Stimulated activated CD4-positive, alpha-beta T cell treated with anti-CD3 and anti-CD28 coated beads, Interleukin-15, amount 100 ng/mL, for 1 hour (primary cell): ENCODE measurements around the gene AKT1S1.

Experiments used
- DNase-seq, 2 donors: peaks; one replicate each; pipeline ENCODE4 v3.0.0-alpha.2; 2020; ENCODE audit warnings: low read depth in 1 of 2, low spot score in 1 of 2

Gene AKT1S1

DNA sequence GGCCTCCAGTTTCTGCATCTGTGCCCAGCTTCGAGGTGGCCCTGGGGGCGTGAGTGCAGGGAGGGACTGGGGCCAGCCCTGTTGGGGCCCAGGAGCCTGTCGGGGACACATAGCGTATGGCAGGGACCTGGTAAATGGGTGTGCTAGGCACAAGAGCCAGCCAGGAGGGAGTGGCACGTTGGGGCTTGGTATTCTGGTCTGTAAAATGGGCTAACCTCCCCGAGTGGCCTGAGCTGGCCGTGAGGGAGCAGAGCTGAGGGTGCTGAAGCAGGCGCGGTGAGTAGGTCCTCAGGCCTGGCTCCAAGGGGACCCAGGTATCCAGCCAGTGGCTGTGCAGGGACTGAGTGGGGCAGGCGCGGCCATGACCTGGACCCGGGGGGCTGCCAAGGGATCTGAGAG lies 21.9 kb downstream of the AKT1S1 start:
- no peak for DNase-seq

- DNase-seq = no peak
Measured at GRCh38 chr19:49854378-49855263, 22.5 kb downstream of the AKT1S1 start.

- DNase-seq = no peak
Measured at GRCh38 chr19:49853852-49854377, 23.2 kb downstream of the AKT1S1 start.

- DNase-seq = no peak
Measured at GRCh38 chr19:49852631-49853126, 24.5 kb downstream of the AKT1S1 start.

DNA sequence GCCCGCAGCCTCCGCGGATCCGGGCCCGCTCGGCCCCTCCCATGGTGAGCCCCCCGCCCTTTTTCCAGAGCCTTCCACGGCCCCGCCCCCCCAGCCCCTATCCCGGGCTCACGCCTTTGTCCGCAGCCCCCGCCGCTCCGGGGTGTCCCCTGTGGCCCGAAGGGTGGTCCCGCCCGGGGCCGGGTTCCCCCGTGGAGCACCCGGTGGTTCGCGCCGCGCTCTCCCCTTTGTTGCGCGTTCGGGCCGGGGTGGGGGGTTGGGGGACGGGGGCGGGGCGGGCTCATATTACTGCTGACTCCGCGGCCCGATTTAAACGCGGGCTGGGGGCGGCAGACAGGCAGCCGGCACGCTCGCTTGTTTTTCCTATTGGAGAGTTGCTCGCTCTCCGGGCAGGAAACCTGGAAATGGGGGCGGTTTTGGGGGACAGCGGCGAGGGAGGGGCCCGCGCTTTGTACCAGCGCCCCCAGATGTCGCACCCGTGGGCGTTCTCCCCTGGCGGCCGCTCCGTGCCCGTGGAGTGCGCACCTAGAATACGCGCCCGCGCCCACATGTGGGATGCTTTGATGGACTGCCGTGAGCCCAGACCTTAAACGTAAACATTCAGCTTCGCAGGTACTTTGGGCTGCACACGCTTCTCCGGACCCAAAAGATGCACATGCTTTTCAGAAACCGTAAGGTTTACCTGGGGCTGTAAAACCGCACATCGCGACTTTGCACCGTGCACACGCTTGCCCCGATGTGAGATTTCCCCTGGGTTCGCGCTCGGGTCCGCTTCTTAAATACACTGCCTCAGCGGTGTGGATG lies 25.5 kb downstream of the AKT1S1 start:
- peak in 1 of 2 donors; percentile 20 for DNase-seq

DNA sequence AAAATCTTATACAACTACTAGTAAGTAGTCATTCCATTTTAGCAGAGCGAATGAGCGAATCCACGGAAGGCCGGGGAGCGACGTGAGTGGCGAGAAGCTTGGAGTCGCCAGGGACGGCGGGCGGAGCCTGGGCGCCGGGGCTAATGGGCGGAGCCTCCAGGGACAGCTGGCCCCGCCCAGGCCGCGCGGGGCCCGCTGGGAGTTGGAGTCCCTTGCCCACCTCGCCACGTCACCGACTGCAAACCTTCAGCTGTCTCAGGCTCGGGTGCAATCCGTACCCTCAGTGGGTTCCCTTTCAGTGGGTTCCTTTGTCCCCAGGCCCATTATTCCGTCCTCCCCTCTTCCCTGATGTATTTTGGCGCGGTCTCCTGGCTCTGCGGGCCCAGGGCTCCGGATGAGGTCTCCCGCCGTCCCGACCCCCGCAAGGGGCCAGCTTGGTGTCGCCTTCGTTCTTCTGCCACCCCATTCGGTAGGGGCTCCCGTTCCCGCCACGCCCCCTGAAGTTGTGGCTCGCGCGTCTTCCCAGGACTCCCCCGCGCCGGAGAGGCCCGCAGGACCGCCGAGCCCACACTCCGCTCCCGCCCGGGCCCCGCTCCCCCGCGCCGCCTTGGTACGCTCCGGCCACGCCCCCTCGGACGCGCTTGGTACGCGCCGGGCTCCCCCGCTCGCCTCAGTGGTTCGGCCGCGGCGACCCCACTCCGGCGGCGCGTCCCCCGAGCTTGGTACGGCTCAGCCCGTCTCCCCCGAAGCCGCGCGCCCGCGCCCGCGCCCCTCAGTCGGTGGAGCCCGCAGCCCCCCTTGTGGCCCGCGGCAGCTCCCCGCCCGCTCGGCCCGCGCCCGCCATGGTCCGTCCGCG lies 26.4 kb downstream of the AKT1S1 start, which contains the start of gene PTOV1:
Gene PTOV1 (plus strand): TSS at position 673 of the 856 bp plus-strand sequence.
- DNase-seq = peak; percentile 78 to 82

DNA sequence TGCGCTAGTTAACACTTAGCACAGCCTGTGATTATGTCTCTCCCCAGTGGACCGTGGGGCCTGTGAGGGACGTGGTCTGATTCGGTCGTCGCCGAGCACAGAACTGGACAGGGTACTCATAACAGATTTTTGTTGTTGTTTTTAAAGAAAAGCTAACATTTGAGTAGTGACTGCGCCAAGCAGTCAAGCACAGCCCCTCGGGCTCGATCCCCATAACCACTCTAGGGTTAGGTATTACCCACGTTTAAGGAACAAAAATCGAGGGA lies 27.0 kb downstream of the AKT1S1 start:
- DNase-seq = no peak

DNA sequence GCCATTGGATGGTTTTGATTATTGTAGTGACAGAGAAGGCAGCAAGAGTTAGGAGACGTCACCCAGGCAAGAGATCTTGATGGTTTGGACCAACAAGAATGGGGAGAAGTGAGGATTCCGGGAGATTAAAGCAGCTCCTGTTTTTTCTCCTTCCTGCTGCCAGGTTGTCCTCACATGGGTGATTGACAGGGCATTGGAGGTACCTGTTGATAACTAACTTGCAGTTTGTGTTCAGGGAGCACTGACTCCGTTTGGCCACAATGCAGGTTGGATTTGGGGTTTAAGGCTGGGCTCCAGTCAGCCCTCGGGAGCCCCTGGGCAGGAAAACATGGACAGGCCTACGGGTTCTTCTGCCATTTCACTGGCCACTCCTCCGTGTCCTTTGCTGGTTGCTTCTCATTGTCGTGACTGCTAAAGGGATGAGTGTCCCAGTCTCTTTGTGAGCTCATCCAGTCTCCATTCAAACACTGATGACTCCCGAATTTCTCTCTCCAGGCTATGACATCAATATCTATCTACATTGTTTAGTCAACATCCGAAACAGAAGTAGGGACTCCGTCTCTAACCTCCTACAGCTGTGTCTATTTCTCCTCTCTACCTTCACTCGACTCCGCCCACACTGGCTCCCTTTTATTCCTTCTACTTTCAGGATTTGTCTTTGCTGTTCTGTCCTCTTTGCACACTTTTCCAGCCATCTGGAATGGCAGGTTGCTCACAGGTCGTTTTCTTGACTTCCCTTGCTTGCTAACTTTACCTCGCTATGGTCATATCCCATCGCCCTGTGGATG lies 27.5 kb downstream of the AKT1S1 start:
- no peak for DNase-seq

DNA sequence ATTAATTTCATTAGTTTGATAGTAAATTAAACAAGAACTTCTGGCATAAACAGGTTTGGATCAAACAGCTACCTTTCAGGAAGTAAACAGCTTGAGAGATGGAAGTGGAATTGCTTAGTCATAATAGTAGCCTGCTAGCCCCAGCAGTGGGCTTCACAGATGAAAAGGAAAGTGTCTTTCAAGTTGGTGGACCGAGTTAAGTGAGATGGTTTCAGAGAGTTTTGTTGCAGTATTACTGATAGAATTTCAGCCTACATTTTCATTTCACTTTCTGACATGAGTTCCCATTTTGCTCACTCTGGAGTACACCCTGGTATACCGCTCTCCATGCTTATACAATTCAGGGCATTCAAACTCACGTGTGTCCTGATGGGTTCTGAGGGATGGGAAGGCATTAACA lies 28.2 kb downstream of the AKT1S1 start:
- DNase-seq = no peak

- DNase-seq = no peak
Measured at GRCh38 chr19:49847731-49848696, 29.1 kb downstream of the AKT1S1 start.

- DNase-seq = no peak
Measured at GRCh38 chr19:49846408-49846807, 30.7 kb downstream of the AKT1S1 start.

DNA sequence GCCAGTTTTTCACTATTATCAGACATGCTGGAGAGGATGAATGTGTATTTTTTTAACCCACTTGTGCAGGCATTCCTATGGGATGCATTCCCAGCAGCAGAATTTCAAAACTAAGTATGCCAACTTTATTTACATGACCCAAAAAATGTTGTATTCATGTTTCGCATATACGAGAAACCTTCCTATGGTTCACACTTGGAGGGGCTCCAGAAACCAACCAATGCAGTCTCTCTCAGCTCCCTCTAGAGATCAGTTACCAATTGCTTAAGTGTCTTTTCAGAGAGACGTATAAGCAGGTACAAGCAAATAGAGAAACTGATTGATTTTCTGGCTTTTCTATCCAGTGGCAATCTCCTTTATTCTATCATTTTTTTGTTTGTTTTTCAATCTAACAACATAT lies 31.7 kb downstream of the AKT1S1 start:
- DNase-seq = no peak

GRCh38 chr19:49844138-49845095 lies 32.7 kb downstream of the AKT1S1 start:
- DNase-seq = no peak

DNA sequence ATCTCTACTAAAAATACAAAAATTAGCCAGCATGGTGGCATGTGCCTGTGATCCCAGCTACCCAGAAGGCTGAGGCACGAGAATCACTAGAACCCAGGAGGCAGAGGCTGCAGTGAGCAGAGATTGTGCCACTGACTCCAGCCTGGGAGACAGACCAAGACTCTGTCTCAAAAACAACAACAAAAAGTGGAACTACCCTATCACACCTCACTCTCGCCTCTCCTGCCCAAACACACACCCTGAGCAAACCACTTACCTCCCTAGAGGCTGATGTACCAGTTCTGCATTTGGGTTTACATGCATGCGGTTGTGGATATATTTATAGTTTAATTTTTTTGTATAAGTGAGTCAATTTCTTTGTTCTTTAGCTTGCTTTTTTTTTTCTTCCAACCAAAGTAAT lies 33.9 kb downstream of the AKT1S1 start:
- no peak for DNase-seq

DNA sequence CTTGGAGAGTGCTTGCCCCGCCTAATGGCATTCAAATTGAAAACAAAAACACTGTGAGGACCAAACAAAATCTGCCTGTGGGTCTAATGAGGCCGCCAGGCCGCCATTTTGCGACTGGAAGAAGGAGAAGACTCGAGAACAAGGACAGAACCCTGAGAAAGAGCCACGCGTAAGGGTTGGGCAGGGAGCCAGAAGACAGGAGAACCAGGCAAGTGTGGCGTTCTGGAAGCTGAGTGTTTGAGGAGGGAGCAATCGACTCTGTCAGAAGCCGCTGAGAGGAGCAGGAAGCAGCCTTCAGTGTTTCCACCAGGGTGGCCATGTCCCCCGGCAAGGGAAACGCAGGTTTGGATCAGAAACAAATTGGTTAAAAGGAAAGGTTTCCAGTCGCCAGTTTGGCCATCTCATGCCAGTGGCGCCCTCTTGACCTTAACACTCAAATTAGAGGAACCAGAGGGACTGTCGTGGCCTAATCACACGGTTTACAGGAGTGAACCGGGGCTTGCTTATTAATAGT lies 36.4 kb downstream of the AKT1S1 start:
- no peak for DNase-seq

DNA sequence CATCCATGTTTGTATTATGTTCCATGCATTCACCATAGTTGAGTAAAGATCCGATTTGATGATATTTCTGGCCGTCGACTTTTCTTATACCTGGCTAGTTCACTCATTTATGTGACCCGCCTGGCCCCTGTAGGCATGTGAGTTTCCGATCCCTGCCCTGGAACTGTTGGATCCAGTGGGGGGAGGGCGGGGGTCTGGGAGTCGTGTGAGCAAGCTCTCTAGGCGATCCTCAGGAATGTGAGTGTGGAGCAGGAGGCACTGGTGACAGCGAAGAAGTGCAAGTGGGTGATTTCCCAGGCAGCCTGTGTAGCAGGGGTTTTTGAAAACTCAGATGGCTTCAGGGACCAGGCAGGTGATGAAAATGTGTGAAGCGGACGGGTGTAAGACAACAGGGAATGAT lies 36.8 kb downstream of the AKT1S1 start:
- no peak for DNase-seq

- DNase-seq = no peak
Measured at GRCh38 chr19:49839713-49840112, 37.4 kb downstream of the AKT1S1 start.
